Mucosa of stomach (tissue), 1 donor: ENCODE data around the gene RENBP.

Source experiments
- H3K27me3 ChIP-seq: one replicate; pipeline ENCODE4 v1.7.0; 2013; ENCODE audit warnings: mild to moderate bottlenecking, low read length; ENCODE audit not compliant: control insufficient read depth, insufficient read depth
- H3K36me3 ChIP-seq: one replicate; pipeline ENCODE4 v1.7.0; 2013; ENCODE audit warnings: low read length; ENCODE audit not compliant: control insufficient read depth, insufficient read depth
- H3K4me1 ChIP-seq: one replicate; pipeline ENCODE4 v1.7.0; 2013; ENCODE audit warnings: mild to moderate bottlenecking, low read length; ENCODE audit not compliant: control insufficient read depth, insufficient read depth
- H3K4me3 ChIP-seq: one replicate; pipeline ENCODE4 v1.7.0; 2013; ENCODE audit warnings: low read length
- H3K9ac ChIP-seq: one replicate; pipeline ENCODE4 v1.7.0; 2013; ENCODE audit warnings: mild to moderate bottlenecking, low read length, moderate library complexity
- H3K9me3 ChIP-seq: one replicate; pipeline ENCODE4 v1.7.0; 2013; ENCODE audit warnings: mild to moderate bottlenecking, low read length, moderate library complexity; ENCODE audit not compliant: control insufficient read depth
- donor health status: Pancreatic carcinoma.

Gene RENBP

GRCh38 chrX:153968754-153969124, 24.3 kb upstream of the RENBP start:
- H3K36me3 ChIP-seq, result no peaks in the 10 kb centered on the region
- H3K9ac ChIP-seq, result no peak overlapping the region
- no peak overlapping the region for H3K4me3 ChIP-seq
- no peaks in the 10 kb centered on the region for H3K27me3 ChIP-seq
- H3K9me3 ChIP-seq, result no peaks in the 10 kb centered on the region
- peaks cover 35% of the 10 kb centered on the region for H3K4me1 ChIP-seq

- Histone ChIP-seq H3K9ac (no peak overlapping the region), H3K9me3 (no peaks in the 10 kb centered on the region), H3K4me3 (no peak overlapping the region), H3K4me1 (peaks cover 30% of the 10 kb centered on the region), H3K36me3 (no peaks in the 10 kb centered on the region), H3K27me3 (no peaks in the 10 kb centered on the region)
These were observed 23.8 kb upstream of the RENBP start for GRCh38 chrX:153968255-153968654.

- no peak overlapping the region for H3K9ac ChIP-seq
- no peaks in the 10 kb centered on the region for H3K36me3 ChIP-seq
- no peaks in the 10 kb centered on the region for H3K9me3 ChIP-seq
- H3K4me3 ChIP-seq, result no peak overlapping the region
- no peaks in the 10 kb centered on the region for H3K27me3 ChIP-seq
- peaks cover 29% of the 10 kb centered on the region for H3K4me1 ChIP-seq
These were observed 23.2 kb upstream of the RENBP start for GRCh38 chrX:153967536-153968224.

- no peak overlapping the region for H3K4me3 ChIP-seq
- H3K27me3 ChIP-seq, result no peaks in the 10 kb centered on the region
- no peaks in the 10 kb centered on the region for H3K36me3 ChIP-seq
- no peaks in the 10 kb centered on the region for H3K9me3 ChIP-seq
- peaks cover 29% of the 10 kb centered on the region for H3K4me1 ChIP-seq
- no peak overlapping the region for H3K9ac ChIP-seq
These were observed 22.5 kb upstream of the RENBP start for GRCh38 chrX:153966841-153967535.

- Histone ChIP-seq H3K4me1 (peaks cover 29% of the 10 kb centered on the region), H3K4me3 (no peak overlapping the region)
These were observed 21.8 kb upstream of the RENBP start for GRCh38 chrX:153966283-153966688.

GRCh38 chrX:153965406-153965805, 21.0 kb upstream of the RENBP start:
- Histone ChIP-seq H3K4me3 (no peak overlapping the region), H3K9me3 (no peaks in the 10 kb centered on the region), H3K9ac (no peak overlapping the region), H3K4me1 (peaks cover 29% of the 10 kb centered on the region), H3K27me3 (no peaks in the 10 kb centered on the region), H3K36me3 (peaks cover 6% of the 10 kb centered on the region)

More at GRCh38 chrX:153966283-153966688, 21.8 kb upstream of the RENBP start:
- Histone ChIP-seq H3K9ac (no peak overlapping the region), H3K27me3 (no peaks in the 10 kb centered on the region), H3K9me3 (no peaks in the 10 kb centered on the region), H3K36me3 (peaks cover 6% of the 10 kb centered on the region)

GRCh38 chrX:153964105-153964504, 19.7 kb upstream of the RENBP start:
- H3K27me3 ChIP-seq, result no peaks in the 10 kb centered on the region
- H3K9ac ChIP-seq, result no peak overlapping the region
- no peaks in the 10 kb centered on the region for H3K9me3 ChIP-seq
- H3K4me1 ChIP-seq, result peaks cover 25% of the 10 kb centered on the region
- H3K4me3 ChIP-seq, result no peak overlapping the region
- peaks cover 6% of the 10 kb centered on the region for H3K36me3 ChIP-seq

- Histone ChIP-seq H3K36me3 (peaks cover 6% of the 10 kb centered on the region), H3K9me3 (no peaks in the 10 kb centered on the region), H3K4me1 (peaks cover 19% of the 10 kb centered on the region), H3K4me3 (no peak overlapping the region), H3K9ac (no peak overlapping the region), H3K27me3 (no peaks in the 10 kb centered on the region)
These were observed 19.1 kb upstream of the RENBP start for GRCh38 chrX:153963546-153963945.

GRCh38 chrX:153961292-153961691, 16.8 kb upstream of the RENBP start:
- Histone ChIP-seq H3K4me1 (no peaks in the 10 kb centered on the region), H3K27me3 (no peaks in the 10 kb centered on the region), H3K9ac (no peak overlapping the region), H3K4me3 (no peak overlapping the region), H3K36me3 (peaks cover 6% of the 10 kb centered on the region), H3K9me3 (no peaks in the 10 kb centered on the region)

- no peak overlapping the region for H3K9ac ChIP-seq
- no peak overlapping the region for H3K4me3 ChIP-seq
- peaks cover 6% of the 10 kb centered on the region for H3K36me3 ChIP-seq
- no peaks in the 10 kb centered on the region for H3K27me3 ChIP-seq
- no peaks in the 10 kb centered on the region for H3K4me1 ChIP-seq
- no peaks in the 10 kb centered on the region for H3K9me3 ChIP-seq
These were observed 16.3 kb upstream of the RENBP start for GRCh38 chrX:153960786-153961185.

GRCh38 chrX:153960077-153960476, 15.6 kb upstream of the RENBP start:
- Histone ChIP-seq H3K9me3 (no peaks in the 10 kb centered on the region), H3K4me1 (no peaks in the 10 kb centered on the region), H3K4me3 (no peak overlapping the region), H3K27me3 (no peaks in the 10 kb centered on the region), H3K36me3 (peaks cover 6% of the 10 kb centered on the region), H3K9ac (no peak overlapping the region)

- H3K9ac ChIP-seq, result no peak overlapping the region
- no peaks in the 10 kb centered on the region for H3K27me3 ChIP-seq
- H3K4me1 ChIP-seq, result no peaks in the 10 kb centered on the region
- H3K9me3 ChIP-seq, result no peaks in the 10 kb centered on the region
- no peak overlapping the region for H3K4me3 ChIP-seq
- peaks cover 6% of the 10 kb centered on the region for H3K36me3 ChIP-seq
These were observed 15.2 kb upstream of the RENBP start for GRCh38 chrX:153959649-153960048.
